Activated CD4-positive, alpha-beta T cell treated with anti-CD3 and anti-CD28 coated beads, Interleukin-2, Interleukin-6, amounts not matched to agents 100 ng/mL and 50 ng/mL, durations not matched to agents 16 hours and 8 hours (primary cell): ENCODE results near the gene ANTXR1.

Source experiments
- DNase-seq: peaks from one replicate; pipeline ENCODE4 v3.0.0-alpha.2; 2020

The ANTXR1 gene

DNA sequence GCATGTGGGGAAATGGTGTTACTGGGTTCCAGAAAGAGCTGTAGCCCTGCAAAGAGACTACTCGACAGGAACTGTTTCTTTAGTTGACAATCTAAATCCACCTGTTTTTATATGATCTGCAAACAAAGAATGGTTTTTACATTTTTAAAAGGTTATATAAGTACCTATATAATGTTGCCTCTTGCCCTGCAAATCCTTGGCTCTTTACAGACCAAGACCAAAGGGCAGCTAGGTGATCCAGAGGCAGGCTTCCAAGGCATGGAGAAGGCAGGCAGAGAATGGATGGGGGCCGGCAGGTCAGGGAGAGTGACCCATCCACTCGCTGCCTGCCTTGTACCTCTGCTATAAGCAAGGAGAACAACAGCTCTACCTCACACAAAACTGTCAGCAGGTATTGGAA, 173.6 kb downstream of the ANTXR1 start:
- DNase-seq: no peak

DNA sequence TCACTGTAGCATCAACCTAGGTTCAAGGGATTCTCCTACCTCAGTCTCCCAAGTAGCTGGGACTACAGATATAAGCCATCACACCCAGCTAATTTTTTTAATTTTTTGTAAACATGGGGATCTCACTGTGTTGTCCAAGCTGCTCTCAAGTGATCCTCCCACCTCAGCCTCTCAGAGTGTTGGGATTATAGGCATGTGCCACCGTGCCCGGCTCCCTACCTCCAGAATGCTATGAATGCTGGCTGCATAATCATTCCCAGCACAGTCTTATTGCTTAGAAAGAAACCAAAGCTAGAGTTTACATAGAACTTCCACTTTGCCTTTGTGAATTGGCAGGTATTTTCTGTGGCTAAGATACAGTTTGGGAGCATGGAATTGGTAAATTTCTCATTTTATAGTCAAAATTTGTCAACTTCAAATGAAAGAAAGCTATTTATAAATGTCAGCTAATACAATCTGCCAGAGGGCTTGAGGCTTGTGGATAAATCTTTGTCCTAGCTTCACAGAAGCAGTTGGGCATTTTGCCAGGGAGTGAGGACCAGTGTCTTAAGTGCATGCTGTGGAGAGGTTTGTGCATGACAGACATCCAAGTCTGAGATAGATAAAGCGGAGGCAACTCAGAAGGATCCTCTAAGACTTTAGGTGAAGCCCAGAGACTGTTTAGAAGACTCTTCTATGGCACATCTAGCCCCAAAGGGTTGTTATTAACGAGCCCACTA, 175.4 kb downstream of the ANTXR1 start:
- no peak for DNase-seq

DNA sequence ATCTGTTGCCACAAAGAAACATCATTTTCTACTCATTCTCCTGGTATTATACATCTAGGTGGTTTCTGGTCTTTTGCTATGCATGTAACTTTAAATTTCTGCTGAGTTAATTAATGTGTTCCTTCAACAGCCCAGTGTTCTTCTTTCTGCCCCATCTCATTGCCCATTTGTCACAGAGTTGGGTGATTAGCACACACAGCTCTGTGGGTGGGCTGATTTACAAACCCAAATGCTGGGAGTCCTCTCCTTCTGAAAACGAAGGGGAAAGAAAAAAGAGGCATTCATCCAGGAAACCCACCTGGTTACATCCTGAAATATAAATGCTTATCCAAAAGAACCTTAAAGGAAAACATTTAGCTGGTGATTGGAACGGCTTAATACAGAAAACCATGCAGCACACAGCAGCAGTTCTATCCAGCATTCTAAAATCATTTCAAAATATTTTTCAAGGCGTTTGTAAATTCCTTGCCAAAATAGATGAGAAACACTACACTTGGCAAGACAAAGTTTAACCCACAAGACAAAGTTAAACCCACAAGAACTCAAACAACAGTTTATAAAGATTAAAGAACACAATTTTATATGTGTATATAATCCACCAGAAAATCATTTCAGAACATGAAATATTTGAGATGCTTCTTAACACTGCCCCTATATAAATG, 177.9 kb downstream of the ANTXR1 start:
- no peak for DNase-seq

DNA sequence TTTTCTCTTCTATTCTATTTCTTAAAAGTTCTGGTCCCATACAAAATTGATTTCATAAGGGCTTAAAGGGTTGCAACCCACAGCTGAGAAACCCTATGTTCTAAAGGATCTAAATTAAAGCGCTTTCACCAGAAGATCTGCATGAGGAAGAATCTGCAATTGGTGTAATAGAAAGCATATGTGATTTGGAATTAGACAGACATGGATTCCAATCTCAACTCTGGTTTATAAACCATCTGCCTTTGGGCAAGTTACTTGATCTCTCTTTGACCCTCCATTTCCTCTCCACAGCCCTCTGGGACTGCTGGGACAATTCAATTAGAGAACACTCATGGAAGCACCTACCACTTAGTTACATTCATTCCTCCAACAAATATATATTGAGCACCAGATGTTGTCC, 178.7 kb downstream of the ANTXR1 start:
- DNase-seq: no peak

DNA sequence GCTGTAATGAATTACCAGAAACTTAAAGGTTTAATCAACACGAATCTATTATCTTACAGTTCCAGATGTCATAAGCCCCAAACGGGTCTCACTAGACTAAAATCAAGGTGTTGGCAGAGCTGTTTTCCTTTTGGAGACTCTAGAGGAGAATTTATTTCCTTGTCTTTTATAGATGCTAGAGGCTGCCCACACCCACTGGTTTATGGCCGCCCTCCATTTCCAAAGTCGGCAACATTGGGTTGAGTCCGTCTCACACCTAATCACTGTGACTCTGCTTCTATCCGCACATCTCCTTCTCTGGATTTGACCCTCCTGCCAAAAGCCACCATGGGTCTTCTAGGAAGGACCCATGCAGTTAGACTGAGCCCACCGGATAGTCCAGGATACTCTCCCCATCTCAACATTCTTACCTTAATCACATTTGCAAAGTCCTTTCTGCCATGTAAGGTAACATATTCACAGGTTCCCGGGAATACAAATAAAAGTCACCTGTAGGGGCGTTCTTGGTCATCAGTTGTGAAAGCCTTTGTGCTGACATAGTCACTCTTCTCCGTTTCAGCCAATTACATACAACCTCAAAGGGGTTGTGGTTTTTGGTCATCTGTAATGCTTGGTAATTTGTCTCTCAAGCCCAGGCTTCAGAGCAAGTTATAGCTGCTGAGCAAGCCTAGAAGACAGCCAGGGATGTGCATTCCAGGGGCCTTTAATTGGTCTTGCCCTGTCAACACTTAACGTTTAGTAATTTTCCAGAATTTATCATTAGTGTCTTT, 179.4 kb downstream of the ANTXR1 start:
- no peak for DNase-seq

DNA sequence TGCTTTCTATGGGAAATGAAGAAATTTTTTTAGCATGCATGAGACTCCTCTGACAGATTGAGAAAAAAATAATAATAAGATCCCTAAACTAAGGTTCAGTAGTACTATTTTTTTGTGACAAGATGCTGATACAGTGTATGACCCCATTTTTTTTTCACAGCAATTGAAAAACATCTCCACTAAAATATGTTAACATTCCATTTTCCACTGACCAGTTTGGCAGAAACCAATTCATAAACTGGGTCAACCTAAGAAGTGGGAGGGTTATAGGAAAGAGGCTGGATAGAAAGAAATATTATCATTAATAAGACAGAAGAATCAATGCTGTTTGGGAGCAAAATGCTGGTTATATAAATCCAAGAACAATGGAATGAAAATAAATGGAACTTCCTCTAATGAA, 182.7 kb downstream of the ANTXR1 start:
- no peak for DNase-seq

DNA sequence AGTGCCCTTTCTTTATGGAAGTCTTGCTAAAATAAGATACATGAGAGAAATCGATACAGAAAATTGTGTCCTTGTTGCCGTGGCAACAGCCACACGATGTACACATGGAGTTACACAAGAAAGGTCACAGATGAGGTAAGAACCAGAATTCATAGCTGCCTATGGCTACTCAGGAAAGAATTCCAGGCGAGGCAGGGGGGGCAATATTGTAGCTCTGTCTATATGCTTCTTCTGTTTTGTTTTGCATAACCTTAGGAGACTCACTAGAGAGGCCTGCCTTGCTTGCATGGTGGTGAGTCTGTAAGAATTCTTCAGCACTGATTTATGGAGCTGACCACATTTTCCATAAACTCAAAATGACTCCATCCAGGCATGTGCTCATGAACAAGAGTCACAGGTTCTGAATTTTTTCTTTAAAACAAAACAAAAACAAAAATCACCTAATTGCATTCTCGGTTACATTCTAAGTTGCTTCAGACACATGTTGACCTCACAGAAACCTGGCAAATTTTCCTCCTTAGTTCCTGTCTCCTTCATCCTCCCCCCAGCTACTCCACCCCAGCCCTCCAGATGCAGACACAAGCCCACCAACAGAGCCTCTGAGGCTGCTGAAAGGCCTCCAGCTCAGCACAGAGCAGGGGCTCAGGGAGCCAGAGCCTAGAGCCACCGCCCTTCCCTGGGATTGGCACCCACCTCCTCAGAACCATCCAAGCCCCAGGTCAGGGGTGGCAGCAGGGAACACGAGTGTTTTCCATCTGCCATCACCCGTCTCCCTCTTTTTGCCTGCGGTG, 183.5 kb downstream of the ANTXR1 start:
- DNase-seq: no peak

DNA sequence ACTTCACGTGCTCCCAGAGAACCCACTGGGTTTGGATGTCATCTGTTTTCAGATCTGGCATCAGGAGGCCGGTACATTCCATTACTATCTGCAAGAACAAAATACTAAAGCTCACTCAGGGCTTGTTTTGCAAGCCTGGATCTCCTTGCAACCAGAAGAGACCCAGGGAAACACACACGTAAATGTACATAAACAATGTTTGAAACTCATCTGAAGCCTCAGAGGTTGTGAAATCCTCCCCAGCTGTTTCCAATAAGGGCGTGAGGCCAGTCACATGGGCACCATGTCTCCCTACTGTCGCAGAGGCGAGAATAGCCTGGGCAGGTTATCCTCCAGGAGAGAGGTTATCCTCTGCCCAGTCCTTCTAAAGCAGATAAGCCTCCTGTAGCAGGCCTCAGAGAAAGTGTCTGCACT, 187.1 kb downstream of the ANTXR1 start:
- no peak for DNase-seq

DNA sequence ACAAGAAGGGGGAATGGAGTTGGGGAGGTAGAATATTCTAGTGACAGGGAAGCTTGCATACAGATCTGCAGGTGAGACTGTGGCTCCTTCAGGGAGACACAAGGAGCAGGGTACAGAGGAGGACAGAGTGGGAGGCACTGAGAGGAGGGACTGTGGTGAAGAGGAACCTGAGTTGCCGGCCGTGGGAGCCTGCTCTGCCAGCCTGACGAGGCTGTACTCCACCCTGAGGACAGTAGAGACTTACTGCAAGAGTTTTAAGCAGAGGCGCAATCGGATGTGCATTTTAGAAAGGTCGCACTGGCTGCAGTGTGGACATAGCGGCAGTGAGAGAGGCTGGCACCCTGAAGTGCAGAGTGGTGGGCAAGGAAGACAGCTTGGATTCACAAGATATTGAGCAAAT, 188.3 kb downstream of the ANTXR1 start:
- no peak for DNase-seq

DNA sequence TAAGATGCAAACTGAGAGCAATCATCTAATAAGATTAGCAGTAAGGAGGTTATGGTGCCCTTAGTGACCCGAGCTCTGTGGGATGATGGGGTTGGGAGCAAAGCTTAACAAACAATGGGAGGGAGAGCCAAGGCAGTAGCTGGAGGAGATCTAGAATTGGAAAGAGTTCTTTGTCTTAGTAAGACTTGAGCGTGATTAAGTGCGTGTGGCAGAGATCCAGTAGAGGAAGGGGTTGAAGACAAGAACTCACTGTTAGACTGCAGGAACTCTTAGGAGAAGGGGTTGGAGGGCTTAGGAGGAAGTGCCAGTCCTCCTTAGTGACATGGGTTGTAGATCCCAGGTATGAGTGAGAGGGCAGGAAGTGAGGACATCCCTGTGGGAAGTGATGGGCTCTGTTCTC, 189.3 kb downstream of the ANTXR1 start:
- no peak for DNase-seq

DNA sequence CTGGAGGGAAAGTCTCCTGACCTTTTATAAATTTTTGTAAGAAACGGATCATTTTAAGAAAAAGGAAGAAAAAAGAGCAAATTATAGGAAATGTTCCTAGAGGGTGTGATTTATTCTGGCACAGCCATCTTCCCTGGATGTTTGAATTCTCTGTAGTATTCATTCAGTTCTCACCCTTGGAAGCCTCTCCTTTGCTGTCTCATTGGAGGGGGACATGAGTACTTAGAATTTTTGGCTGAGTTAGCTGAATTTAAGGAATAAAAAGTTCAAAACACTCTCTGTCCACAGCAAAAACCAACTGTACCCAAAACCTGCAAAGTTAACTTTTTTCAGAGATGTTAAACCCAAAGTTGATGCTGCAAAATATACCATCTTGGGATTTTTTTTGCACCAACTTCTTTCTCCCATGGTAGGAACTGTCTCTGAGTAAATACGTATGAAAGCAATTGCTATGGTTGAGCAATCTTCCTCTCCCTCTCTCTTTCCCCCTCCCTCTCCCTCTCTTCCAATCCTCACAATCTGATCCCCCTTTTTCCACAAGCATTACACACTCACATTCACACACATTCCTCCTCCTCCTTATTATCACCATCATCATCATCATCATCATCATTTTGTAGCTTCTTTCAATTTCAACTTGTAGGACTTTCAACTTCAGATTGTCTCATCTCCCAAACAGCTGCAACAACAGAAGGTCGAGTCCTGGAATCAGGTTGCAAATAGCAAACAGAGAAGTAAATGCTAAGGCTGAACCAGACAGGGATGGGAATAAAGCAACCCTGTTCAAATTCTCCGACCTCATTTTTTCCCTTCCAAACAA, 190.4 kb downstream of the ANTXR1 start:
- no peak for DNase-seq

DNA sequence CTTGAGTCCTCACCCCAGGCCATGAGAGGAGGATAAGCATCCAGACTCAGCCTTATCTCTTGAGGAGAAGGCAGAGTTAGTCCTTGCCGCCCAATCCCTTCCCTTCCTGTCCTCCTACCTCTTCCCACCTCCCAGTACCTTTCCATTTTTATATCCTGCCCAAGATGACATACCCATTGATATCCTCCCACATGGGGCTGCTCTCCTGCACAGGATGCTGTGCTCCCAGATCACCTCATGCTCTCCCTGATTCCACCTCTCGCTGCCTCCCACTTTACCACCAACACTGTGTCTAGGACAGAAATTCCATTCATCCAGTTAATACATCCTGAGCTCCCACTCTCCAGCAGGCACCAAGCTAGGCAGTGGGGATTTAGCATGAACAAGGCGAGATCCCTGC, 191.7 kb downstream of the ANTXR1 start:
- no peak for DNase-seq

DNA sequence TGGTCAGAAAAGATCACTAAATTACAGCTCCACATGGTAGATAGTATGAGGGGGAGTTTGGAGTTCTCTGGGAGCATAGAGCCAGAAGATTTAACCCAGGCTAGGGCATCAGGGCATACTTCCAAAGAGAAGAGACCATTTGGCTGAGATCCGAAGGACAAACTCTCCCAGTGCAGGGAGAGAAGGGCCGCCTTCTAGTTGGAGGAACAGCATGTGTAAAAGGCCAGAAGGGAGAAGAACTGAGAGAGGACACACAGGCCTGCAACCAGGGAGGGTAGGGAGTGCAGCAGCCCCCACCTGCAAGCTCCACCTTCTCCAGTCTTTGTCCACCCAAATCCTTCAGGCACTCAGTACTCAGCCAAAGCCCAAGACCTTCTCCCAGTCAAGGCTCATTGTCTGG, 192.1 kb downstream of the ANTXR1 start:
- no peak for DNase-seq

DNA sequence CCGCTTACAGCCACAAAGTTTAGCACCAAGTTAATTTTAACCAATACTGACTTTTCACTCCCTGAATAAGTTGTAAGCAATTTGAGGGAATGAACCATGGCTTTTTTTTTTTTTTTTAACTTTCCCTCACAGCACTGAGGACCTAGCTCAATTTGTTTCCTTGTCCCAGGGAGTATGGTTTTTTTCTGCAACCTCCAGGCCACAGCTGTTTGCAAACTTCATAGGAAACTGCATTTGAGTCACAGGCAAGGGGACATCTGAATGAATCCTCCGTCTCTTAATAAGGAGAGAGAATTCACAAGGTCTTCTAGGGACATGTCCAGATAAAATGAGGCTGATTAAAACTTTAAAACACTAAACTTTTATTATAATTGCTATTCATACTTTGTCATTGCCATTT, 192.5 kb downstream of the ANTXR1 start:
- DNase-seq: no peak

DNA sequence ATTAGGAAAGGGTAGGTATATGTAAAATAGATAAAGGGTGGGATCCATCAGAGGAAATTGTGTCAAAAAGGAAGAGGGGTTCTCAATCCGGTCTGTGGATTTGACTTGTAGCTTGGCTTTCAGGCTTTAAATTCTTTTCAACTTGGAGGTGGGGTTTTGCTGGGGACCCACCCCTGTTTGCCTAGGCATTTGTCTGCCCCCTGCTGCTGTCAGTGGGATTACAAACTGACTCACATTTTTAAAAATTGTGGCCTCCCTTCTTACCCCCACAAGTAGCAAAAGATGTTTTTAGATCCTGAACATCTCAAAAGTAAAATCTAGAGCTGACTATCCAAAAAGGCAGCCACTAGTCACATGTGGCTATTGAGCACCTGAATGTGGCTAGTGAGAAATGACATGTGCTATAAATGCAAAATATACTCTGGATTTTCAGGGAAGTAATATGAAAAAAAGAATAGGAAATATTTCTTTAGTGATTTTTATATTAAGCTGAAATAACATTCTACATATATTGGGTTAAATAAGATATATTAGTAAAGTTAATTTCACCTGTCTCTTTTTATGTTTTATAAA, 195.1 kb downstream of the ANTXR1 start:
- DNase-seq: no peak

DNA sequence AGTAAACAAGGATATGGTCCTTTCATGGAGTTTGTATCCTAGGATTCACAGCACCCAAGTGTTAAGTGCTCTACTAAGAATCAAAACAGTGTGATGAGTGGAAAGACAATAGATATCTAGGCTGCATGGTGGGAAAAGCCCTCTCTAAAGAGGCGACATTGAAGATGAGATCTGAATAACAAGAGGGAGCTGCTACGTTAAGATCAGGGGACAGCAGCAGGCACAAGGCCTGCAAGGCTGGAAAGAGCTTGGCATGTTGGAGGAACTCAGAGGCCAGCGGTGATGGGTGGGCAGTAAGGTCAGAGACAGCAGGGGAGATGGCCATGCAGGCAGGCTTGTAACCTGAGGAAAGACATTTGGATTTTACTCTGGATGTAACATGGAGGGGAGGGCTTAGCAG, 196.5 kb downstream of the ANTXR1 start:
- no peak for DNase-seq

DNA sequence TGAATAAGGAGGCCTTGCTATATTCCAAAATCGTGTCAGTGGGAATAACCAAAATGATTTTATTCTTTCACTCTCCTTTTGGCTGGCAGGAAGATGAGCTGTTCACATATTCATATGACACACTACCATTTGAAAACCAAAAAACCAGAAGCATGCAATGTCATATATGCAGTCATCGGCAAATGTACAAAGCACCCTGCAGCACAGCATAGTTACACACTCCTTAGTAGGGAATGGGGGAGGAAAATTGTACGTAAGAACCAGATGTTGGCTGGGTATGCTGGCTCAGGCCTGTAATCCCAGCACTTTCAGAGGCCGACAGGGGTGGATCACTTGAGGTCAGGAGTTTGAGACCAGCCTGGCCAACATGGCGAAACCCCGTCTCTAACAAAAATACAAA, 197.4 kb downstream of the ANTXR1 start:
- no peak for DNase-seq

DNA sequence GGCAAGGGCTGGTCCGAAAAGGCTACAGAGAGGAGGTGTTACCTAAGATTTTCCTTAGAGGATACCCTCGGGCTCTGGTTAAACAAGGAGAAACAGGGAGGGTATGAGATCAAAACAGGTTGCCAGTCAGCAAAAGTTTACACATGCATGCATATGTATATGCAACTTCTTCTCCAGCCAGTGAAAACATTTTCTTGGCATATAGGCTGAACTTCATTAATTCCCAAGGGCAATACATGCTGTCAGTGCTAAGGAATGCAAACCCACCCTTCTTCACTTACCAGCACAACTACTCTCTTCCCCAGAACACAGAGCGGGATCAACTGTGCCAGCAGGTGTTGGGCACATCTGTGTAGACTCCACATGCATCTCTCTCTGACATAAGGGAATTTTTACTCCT, 198.1 kb downstream of the ANTXR1 start:
- DNase-seq: no peak

DNA sequence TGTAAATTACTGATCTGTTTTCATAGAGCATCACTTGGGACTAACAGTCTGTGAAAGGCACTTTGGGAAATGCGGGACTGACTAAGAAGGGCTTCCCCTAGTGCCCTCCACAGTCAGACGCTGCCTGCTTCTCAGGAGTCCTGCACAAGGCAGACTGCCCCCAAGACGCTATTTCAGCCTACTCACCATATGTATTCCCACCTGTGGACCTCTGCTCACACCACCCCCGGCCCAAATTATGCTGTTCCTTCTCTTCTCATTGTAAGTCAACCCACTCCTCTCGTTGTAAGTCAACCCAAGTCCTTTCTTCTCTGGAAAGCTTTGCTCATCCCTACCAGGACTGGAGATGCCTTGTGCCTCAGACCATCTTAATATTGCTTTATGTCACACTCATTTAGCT, 198.7 kb downstream of the ANTXR1 start:
- DNase-seq: no peak

DNA sequence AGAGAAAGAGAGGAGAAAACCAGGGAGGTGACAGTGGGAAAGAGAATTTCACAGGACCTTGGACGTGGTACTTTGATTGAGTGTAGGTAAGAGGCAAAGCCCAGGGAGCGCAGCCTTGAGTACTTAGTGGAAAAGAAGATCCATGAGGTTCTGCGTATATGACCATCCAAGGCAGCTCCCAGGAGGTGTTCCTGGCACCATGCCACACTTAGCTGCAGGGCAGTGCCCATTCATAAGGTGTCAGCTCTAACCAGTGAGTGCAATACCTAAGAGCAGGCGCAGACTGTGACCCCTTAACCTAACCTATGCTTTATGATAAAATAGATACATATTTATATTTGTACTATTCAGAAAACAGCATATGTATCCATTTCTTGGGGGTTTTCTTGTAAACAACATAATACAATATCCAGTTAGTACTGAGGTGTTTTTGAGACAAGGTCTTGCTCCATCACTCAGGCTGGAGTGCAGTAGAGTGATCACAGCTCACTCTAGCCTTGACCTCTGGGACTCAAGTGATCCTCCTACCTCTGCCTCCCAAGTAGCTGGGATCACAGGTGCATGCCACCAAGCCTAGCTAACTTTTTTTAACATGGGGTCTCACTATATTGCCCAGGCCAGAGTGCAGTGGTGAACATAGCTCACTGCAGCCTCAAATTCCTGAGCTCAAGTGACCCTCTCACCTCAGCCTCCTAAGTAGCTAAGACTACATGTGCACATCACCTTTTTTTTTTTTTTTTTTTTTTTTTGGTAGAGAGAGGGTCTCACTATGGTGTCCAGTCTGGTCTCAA, 199.5 kb downstream of the ANTXR1 start:
- DNase-seq: no peak

DNA sequence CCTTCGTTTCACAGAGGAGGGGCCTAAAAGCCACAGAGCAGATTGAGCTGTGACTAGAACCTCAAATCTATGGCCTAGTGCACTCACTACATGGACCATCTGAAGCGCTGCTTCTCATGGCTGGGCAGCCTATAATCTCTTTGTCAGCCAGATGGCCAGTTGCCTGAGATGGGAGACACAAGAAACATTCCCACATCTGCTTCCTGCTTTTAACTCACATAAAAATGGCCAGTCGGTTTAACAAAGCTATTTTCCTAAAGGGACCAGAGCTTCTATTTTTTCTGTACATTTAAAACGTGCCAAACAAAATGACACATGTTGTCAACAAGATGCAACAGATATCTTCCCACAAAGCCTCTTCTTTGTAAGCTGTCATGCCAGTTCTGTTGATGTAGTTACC, 200.2 kb downstream of the ANTXR1 start:
- no peak for DNase-seq
